ENCODE results near the gene ARID3A. TPM values are rescaled to one million over a fixed set of nuclear protein-coding genes. Genes with fewer than 3 reads are reported as not detected.

The ARID3A gene
- total and polyA plus RNA-seq, 2 of the 13 experiments (the other 11 are each of a cell fraction or from before 2014, with no cell fraction given): 71.3 to 77.9 TPM

- TF ChIP-seq ZNF558 (CRISPR knock-in tag; IDR thresholded peaks at IDR 0.05; ENCODE audit: borderline replicate concordance) (peak; percentile 8; the same call in 1 of the 2 replicates), ZNF709 (CRISPR knock-in tag; IDR thresholded peaks at IDR 0.05) (peak; percentile 34; the same call in 1 of the 2 replicates), RBM22 (optimal IDR thresholded peaks at IDR 0.05; ENCODE audit: low read length) (peak; percentile 44), NR2F1 (CRISPR knock-in tag; IDR thresholded peaks at IDR 0.05) (peak in 1 of 2 experiments; percentile 60; a peak in 1 of 4 replicates), TERF1 (CRISPR knock-in tag; IDR thresholded peaks at IDR 0.05) (no peak), SUZ12 (IDR thresholded peaks at IDR 0.05; ENCODE audit: low read depth, low read length) (no peak), BRCA1 (CRISPR knock-in tag; IDR thresholded peaks at IDR 0.05) (peak; percentile 30; the same call in 1 of the 2 replicates), ZNF432 (CRISPR knock-in tag; IDR thresholded peaks at IDR 0.05; ENCODE audit: borderline replicate concordance) (0 out of 2 replicates have a peak, but pooled peaks have one; percentile 25), SAFB2 (CRISPR knock-in tag; IDR thresholded peaks at IDR 0.05; ENCODE audit: borderline replicate concordance, low read depth) (0 out of 2 replicates have a peak, but pooled peaks have one; percentile 17), STAT5B (CRISPR knock-in tag; IDR thresholded peaks at IDR 0.05) (no peak), RFXAP (CRISPR knock-in tag; IDR thresholded peaks at IDR 0.05; ENCODE audit: borderline replicate concordance) (no peak), KDM5B (CRISPR knock-in tag; IDR thresholded peaks at IDR 0.05; ENCODE audit: borderline replicate concordance) (0 out of 2 replicates have a peak, but pooled peaks have one; percentile 38), SALL1 (CRISPR knock-in tag; IDR thresholded peaks at IDR 0.05) (peak; percentile 20; the same call in 1 of the 2 replicates), ZFX (CRISPR knock-in tag; IDR thresholded peaks at IDR 0.05; ENCODE audit: low read depth) (peak; percentile 54), HNRNPL (IDR thresholded peaks at IDR 0.05; ENCODE audit: low read depth, low read length) (0 out of 2 replicates have a peak, but pooled peaks have one; percentile 7), ZNF143 (CRISPR knock-in tag; IDR thresholded peaks at IDR 0.05) (0 out of 2 replicates have a peak, but pooled peaks have one; percentile 28), CBX1 (IDR thresholded peaks at IDR 0.05; ENCODE audit: low read depth) (no peak), GMEB2 (CRISPR knock-in tag; IDR thresholded peaks at IDR 0.05; ENCODE audit: low read depth) (no peak), SMAD9 (CRISPR knock-in tag; IDR thresholded peaks at IDR 0.05) (0 out of 2 replicates have a peak, but pooled peaks have one; percentile 50), ZNF333 (CRISPR knock-in tag; IDR thresholded peaks at IDR 0.05; ENCODE audit: borderline replicate concordance) (no peak), NR2F6 (IDR thresholded peaks at IDR 0.05) (peak; percentile 62; the same call in 1 of the 2 replicates), NR2F6 (CRISPR knock-in tag; IDR thresholded peaks at IDR 0.05) (peak; percentile 65), NR2C2 (CRISPR knock-in tag; IDR thresholded peaks at IDR 0.05; ENCODE audit: borderline replicate concordance) (peak; percentile 76)
Measured at GRCh38 chr19:1019980-1020867, 94.4 kb downstream of the ARID3A start (continued).

Data from HepG2 (cell line).